Measurements from ENCODE around the gene TBC1D7. TPM values are rescaled to one million over a fixed set of nuclear protein-coding genes. Genes with fewer than 3 reads are reported as not detected.
A peak's percentile ranks its signal among the peaks of the same experiment; 100 is the strongest.

Gene TBC1D7
- total RNA-seq, 6 donors from 2014 or later: 8.1 to 32.5 (median 14.3) TPM

DNA sequence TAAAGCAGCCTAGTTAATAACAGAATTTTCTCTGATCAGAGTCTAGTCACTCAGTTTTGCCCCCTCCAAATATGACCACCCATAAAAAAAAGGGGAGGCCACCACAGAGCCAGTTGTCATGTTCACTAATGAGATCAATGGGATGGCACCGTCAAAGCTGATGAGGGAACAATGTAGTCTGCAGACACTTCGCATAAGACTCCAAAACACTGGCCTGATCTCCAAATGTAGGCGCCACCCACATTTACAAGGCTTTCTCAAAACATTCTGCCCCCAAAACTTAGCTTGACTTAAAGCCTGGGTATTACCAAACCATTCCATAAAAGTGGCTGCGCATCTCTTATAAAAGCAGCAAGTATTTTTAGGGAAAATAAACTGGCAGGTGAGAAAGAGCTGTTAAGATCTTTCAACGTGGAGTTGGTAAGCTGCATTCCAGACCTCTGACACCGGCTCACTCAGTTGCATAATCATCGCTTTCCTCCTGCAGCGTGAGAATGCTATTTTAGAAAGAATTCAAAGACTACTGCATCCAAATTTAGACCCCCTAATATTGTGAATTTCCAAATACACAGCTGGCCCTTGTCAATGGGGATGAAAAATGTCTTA, 59.3 kb downstream of the TBC1D7 start:
- H3K4me1 ChIP-seq: peaks cover 0 to 10% (median 9%) of the 10 kb centered on the region in 4 donors
- peak overlapping the region in 1 of 4 donors; percentile 7 for H3K27ac ChIP-seq
- H3K36me3 ChIP-seq: peaks cover 0 to 10% (median 4%) of the 10 kb centered on the region in 4 donors
- DNase-seq (no peak), ATAC-seq (ENCODE audit: low FRiP score in 2 of 2) (no peak)
- H3K4me3 ChIP-seq: no peak overlapping the region
- WGBS, 2 donors: 57 to 61% methylated on average over 8 of the region's 8 CpGs
- no peak for TF ChIP-seq EP300 (IDR thresholded peaks at IDR 0.05)
- no peak for TF ChIP-seq POLR2AphosphoS5 (IDR thresholded peaks at IDR 0.05)
- TF ChIP-seq, protein P1, sequence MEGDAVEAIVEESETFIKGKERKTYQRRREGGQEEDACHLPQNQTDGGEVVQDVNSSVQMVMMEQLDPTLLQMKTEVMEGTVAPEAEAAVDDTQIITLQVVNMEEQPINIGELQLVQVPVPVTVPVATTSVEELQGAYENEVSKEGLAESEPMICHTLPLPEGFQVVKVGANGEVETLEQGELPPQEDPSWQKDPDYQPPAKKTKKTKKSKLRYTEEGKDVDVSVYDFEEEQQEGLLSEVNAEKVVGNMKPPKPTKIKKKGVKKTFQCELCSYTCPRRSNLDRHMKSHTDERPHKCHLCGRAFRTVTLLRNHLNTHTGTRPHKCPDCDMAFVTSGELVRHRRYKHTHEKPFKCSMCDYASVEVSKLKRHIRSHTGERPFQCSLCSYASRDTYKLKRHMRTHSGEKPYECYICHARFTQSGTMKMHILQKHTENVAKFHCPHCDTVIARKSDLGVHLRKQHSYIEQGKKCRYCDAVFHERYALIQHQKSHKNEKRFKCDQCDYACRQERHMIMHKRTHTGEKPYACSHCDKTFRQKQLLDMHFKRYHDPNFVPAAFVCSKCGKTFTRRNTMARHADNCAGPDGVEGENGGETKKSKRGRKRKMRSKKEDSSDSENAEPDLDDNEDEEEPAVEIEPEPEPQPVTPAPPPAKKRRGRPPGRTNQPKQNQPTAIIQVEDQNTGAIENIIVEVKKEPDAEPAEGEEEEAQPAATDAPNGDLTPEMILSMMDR (IDR thresholded peaks at IDR 0.05): no peak
- no peak for TF ChIP-seq POLR2A (IDR thresholded peaks at IDR 0.05)
- H3K9me3 ChIP-seq: no peaks in the 10 kb centered on the region
- H3K27me3 ChIP-seq: no peaks in the 10 kb centered on the region

DNA sequence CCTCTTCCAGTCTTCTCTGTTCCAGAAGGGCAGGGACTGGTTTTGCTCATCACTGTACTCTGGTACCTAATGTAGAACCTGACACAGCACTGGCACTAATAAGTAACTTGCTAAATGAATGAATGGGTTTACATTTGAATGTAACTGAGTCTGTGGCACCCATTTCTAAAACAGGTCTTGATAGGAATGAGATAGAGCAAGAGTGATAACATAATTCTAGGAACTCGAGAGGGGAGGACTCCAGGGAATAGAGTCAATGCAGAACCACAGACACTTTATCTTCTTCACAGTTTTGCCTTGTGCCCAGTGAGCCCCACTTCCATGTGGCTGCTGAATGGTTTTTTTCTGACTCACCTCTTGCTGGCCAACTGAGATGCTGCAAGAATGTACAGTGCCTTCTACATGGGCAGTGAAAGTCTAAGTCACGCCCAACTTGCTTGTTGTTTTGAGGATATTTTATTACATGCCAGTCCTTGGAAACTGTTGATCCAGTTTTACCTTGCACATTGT, 61.1 kb downstream of the TBC1D7 start:
- ATAC-seq (ENCODE audit: low FRiP score in 2 of 2) (no peak), DNase-seq (no peak)
- Histone ChIP-seq H3K27ac (no peak overlapping the region), H3K4me3 (no peak overlapping the region), H3K27me3 (no peaks in the 10 kb centered on the region), H3K4me1 (peaks cover 0 to 10% (median 9%) of the 10 kb centered on the region in 4 donors), H3K36me3 (peaks cover 0 to 4% (median 0%) of the 10 kb centered on the region in 4 donors), H3K9me3 (no peaks in the 10 kb centered on the region)
- 84 to 95% methylated on average over 2 of the region's 2 CpGs for WGBS, 2 donors
- TF ChIP-seq POLR2A (IDR thresholded peaks at IDR 0.05) (no peak), EP300 (IDR thresholded peaks at IDR 0.05) (no peak), POLR2AphosphoS5 (IDR thresholded peaks at IDR 0.05) (no peak)
- TF ChIP-seq, protein P1 (IDR thresholded peaks at IDR 0.05): no peak

DNA sequence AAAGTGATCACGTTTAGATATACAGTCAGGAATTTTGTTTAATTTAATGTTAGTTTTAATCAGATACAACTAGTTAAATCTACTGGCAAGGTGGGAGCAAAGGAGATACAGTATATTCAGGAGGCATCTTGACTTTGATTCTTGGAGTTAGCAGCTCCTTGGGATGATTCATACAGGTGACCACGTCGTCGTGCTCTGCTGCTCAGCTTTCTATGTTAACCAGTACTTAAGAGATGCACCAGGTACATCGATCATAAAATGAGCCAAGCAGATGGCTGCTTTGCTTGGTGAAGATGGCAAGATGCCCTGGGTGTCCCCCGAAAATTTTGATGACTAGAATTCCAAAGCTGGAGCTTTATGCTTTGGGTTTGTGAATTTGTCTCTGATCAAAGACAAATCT, 64.7 kb downstream of the TBC1D7 start:
- no peak for ATAC-seq (ENCODE audit: low FRiP score in 2 of 2)
- Histone ChIP-seq H3K27ac (no peak overlapping the region), H3K27me3 (no peaks in the 10 kb centered on the region), H3K9me3 (no peaks in the 10 kb centered on the region), H3K36me3 (no peaks in the 10 kb centered on the region), H3K4me3 (no peak overlapping the region), H3K4me1 (peaks cover 0 to 4% (median 0%) of the 10 kb centered on the region in 4 donors)
- TF ChIP-seq, protein P1 (IDR thresholded peaks at IDR 0.05): no peak
- TF ChIP-seq POLR2A (IDR thresholded peaks at IDR 0.05) (no peak), EP300 (IDR thresholded peaks at IDR 0.05) (no peak), POLR2AphosphoS5 (IDR thresholded peaks at IDR 0.05) (no peak)
- WGBS, 2 donors: 91 to 95% methylated on average over 6 of the region's 6 CpGs
- DNase-seq: no peak

DNA sequence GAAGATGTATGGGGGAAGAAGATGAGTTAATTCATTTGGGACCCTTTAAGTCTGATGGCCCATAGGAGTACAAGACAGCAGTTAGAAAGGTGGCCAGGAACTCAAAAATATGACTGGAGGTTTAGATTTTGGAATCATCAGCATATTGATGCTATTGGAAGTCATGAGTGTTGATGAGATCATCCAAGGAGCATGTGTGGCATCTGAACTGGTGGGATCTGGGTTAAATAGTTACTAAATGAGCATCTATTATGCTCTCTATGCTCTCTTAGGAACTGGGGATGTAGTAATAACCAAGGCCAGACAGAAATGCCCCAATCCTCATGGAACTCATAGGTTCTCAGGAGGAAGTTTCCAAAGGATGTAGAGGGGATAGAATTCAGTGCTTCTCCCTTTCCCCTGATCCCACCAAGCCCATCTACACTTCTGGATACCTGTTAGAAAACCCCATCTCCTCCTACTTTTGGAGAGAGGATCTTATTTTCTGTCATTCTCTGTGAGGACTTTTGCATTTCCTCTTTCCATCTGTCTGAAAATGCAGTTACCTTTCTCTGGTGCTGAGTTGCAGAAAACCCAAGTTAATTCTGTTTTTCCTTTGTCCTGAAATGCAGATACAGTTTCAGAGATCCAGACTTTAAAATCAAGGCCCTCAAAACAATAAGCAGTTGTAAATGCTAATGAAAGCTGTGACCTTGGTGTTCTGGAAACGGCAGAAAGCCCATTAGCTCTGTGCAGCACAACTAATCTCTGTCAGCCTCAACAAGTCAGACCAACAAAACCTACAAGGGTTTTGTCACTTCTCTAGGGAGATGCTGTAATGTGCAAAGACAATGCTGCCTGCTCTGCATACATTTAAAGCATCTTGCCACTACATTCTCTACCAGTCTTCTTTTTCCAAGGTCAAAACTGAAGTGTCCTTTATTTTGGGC, 65.8 kb downstream of the TBC1D7 start:
- Histone ChIP-seq H3K4me1 (peaks cover 0 to 4% (median 0%) of the 10 kb centered on the region in 4 donors), H3K9me3 (no peaks in the 10 kb centered on the region), H3K36me3 (no peaks in the 10 kb centered on the region), H3K4me3 (no peak overlapping the region), H3K27ac (no peak overlapping the region), H3K27me3 (no peaks in the 10 kb centered on the region)
- WGBS, 2 donors: 60 to 64% methylated on average over 1 of the region's 1 CpG
- DNase-seq (no peak), ATAC-seq (ENCODE audit: low FRiP score in 2 of 2) (no peak)
- TF ChIP-seq EP300 (IDR thresholded peaks at IDR 0.05) (no peak), POLR2A (IDR thresholded peaks at IDR 0.05) (no peak), POLR2AphosphoS5 (IDR thresholded peaks at IDR 0.05) (no peak)
- TF ChIP-seq, protein P1 (IDR thresholded peaks at IDR 0.05): no peak

All from upper lobe of left lung (tissue), 6 donors.